Endothelial cell of umbilical vein (primary cell): Measurements from ENCODE around the gene PCGF2.

Experiments used
- CTCF ChIP-seq, 2 donors: IDR thresholded peaks; 1 replicate in 1 of 2; 2 replicates in 1 of 2; pipeline ENCODE4 v1.5.1; 2011; ENCODE audit warnings: low read length in 2 of 2, mild to moderate bottlenecking in 2 of 2, moderate library complexity in 2 of 2, control low read depth in 1 of 2, inconsistent platforms in 1 of 2, low read depth in 1 of 2; ENCODE audit not compliant: insufficient read depth in 1 of 2; ENCODE audit errors: extremely low read depth in 1 of 2
- EZH2 ChIP-seq: IDR thresholded peaks from 2 replicates; pipeline ENCODE4 v1.6.1; 2012; ENCODE audit warnings: borderline replicate concordance, low read depth, mild to moderate bottlenecking, moderate library complexity, low read length, inconsistent platforms; ENCODE audit not compliant: severe bottlenecking
- JUN ChIP-seq: IDR thresholded peaks from 2 replicates; pipeline ENCODE4 v1.6.1; 2011; ENCODE audit warnings: borderline replicate concordance, low read depth; ENCODE audit not compliant: insufficient read length, insufficient read depth
- MAX ChIP-seq: IDR thresholded peaks from 2 replicates; pipeline ENCODE4 v1.6.1; 2011; ENCODE audit not compliant: insufficient read depth, insufficient read length

- TF ChIP-seq EZH2: no peak
- TF ChIP-seq CTCF (IDR thresholded peaks at IDR 0.05; ENCODE audit: extremely low read depth in 1 of 2, insufficient read depth in 1 of 2, low read depth in 1 of 2, low read length in 2 of 2): no peak
- no peak for TF ChIP-seq MAX
- no peak for TF ChIP-seq JUN
Observed at GRCh38 chr17:38768417-38768816, 20.3 kb upstream of the PCGF2 start.
